ENCODE measurements around the gene NUP54. TPM values are rescaled to one million over a fixed set of nuclear protein-coding genes. Genes with fewer than 3 reads are reported as not detected.

NUP54 gene
- total and polyA plus RNA-seq, 9 of the 15 experiments (the other 6 are each of a cell fraction or from before 2014, with no cell fraction given): 29.6 to 115 (median 67.7) TPM

GRCh38 chr4:76108467-76109181, 39.6 kb downstream of the NUP54 start (continued):
- no peak for TF ChIP-seq ZBTB5 (IDR thresholded peaks at IDR 0.05)
- TF ChIP-seq TFE3 (CRISPR knock-in tag; IDR thresholded peaks at IDR 0.05): no peak
- TF ChIP-seq POLR2B (IDR thresholded peaks at IDR 0.05; ENCODE audit: low read depth, partially characterized antibody): no peak
- no peak for TF ChIP-seq ATF3 (IDR thresholded peaks at IDR 0.05)
- no peak for TF ChIP-seq ATF3 (CRISPR knock-in tag; conservative IDR thresholded peaks at IDR 0.05)
- no peak for TF ChIP-seq POLR3A (IDR thresholded peaks at IDR 0.05; ENCODE audit: borderline replicate concordance, extremely low read depth, insufficient read depth, insufficient read length)
- TF ChIP-seq ILF3 (IDR thresholded peaks at IDR 0.05; ENCODE audit: borderline replicate concordance): no peak
- TF ChIP-seq CEBPG (CRISPR knock-in tag; IDR thresholded peaks at IDR 0.05): no peak
- peak; percentile 10 to 22; a peak in 1 of 4 replicates for TF ChIP-seq CEBPG (tag; conservative IDR thresholded peaks at IDR 0.05 in 1 of 2, IDR thresholded peaks at IDR 0.05 in 1 of 2)

All from K562 (cell line).